GM12878 (cell line): Measurements from ENCODE around the gene MAPK13. TPM values are rescaled to one million over a fixed set of nuclear protein-coding genes. Genes with fewer than 3 reads are reported as not detected.

Source experiments
- CREM ChIP-seq: IDR thresholded peaks from 2 replicates; pipeline ENCODE4 v1.6.1; 2014; ENCODE audit warnings: antibody characterized with exemption, low read depth
- CTCF ChIP-seq, 3 experiments: IDR thresholded peaks in 2 of 3; conservative IDR thresholded peaks in 1 of 3; 2 replicates each; pipeline ENCODE4 v1.5.1; 2011; ENCODE audit warnings: low read depth in 3 of 3, low read length in 3 of 3, mild to moderate bottlenecking in 3 of 3, control low read depth in 2 of 3, moderate library complexity in 2 of 3, inconsistent platforms in 1 of 3, mixed read lengths in 1 of 3; ENCODE audit not compliant: control insufficient read depth in 2 of 3, insufficient read depth in 1 of 3; ENCODE audit errors: extremely low read depth in 1 of 3
- PBX3 ChIP-seq: IDR thresholded peaks from 2 replicates; pipeline ENCODE4 v1.6.1; 2011; ENCODE audit warnings: mild to moderate bottlenecking, low read depth, low read length, moderate library complexity; ENCODE audit not compliant: insufficient replicate concordance
- RAD21 ChIP-seq: IDR thresholded peaks from 2 replicates; pipeline ENCODE4 v1.6.1; 2011; ENCODE audit warnings: mild to moderate bottlenecking, low read depth, low read length, moderate library complexity; ENCODE audit not compliant: insufficient read depth
- SPI1 ChIP-seq: IDR thresholded peaks from 2 replicates; pipeline ENCODE4 v1.6.1; 2011; ENCODE audit warnings: low read depth, mild to moderate bottlenecking, low read length, moderate library complexity, borderline replicate concordance; ENCODE audit not compliant: insufficient read depth
- polyA plus RNA-seq, 11 experiments: library from polyadenylated mRNA; depleted of rRNA in 4 of 11; unstranded in 6 of 11; stranded (reverse) in 5 of 11; fragments of >200 nt; fragmentation: Nextera tagmentation in 4 of 11; fragmentation: Illumina TruSeq in 1 of 11; extraction: Ambion mirVana in 4 of 11; extraction: Trizol in 1 of 11; gene quantifications; 1 replicate in 1 of 11; 2 replicates in 10 of 11; pipeline versions ENCODE4 v1.2.1 to v1.2.3, GENCODE V29; 2011 to 2016; ENCODE audit warnings: inconsistent platforms in 2 of 11, missing spikeins in 2 of 11, low read depth in 1 of 11
- total RNA-seq, 4 experiments: library from RNA; depleted of rRNA in 3 of 4; stranded (reverse); fragments of >200 nt in 3 of 4; fragmentation: Illumina TruSeq in 1 of 4; extraction: Trizol in 1 of 4; gene quantifications; 2 replicates each; pipeline versions ENCODE4 v1.2.1 to v1.2.3, GENCODE V29; 2013 to 2021

MAPK13 gene
- total and polyA plus RNA-seq, 10 of the 15 experiments (the other 5 are each of a cell fraction or from before 2014, with no cell fraction given) = 1.8 to 48.0 (median 37.5) TPM

DNA sequence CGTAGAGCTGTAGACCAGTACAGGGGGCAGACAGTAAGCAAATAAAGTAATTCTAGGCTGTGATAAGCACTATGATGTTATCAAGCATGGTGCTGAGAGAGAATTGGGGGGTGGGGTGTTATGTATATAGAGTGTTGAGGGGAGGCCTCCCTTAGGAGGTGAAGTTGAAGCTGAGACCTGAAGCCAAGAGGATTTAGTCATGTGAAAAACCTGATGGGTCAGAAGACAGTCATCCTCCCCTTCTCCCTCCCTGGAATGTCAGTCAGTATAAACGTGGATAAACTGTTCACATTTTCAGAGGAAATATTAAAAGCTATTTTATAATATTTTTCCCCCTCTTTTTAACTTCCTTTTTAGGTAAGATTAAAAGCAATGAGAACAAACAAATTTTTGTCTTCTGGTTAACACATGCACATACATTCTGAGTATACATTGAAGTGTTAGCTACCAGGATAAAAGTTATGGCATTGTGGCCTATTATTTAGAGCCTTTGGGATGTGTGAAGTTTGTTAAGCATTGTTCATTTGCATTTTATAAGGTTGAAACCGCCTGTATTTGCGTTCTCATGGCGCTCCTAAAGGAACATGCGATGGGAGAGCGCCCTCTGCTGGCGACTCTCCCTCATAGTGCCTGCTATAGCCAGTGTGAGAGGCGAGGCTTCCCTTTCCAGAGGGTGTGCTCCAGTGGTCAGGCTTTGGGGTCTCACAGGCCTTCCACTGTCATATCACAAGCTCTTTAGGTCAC lies 35.4 kb upstream of the MAPK13 start (continued):
- TF ChIP-seq PBX3 = no peak
- peak; percentile 95 for TF ChIP-seq RAD21
- TF ChIP-seq SPI1 = no peak
- no peak for TF ChIP-seq CREM
- peak; percentile 86 to 95 (median 93); a peak in 5 of 6 replicates for TF ChIP-seq CTCF (IDR thresholded peaks at IDR 0.05 in 2 of 3, conservative IDR thresholded peaks at IDR 0.05 in 1 of 3; ENCODE audit: control insufficient read depth in 2 of 3, extremely low read depth in 1 of 3, insufficient read depth in 1 of 3, low read depth in 3 of 3, low read length in 3 of 3)
